WTC11 (cell line): Measurements from ENCODE around the gene RAB15. TPM values are rescaled to one million over a fixed set of nuclear protein-coding genes. Genes with fewer than 3 reads are reported as not detected.

Source experiments
- ATAC-seq: fragments of 200-7000 bp; cut with Tn5 transposase; 2 replicates; pipeline ENCODE4 v1.10.0; 2021; ENCODE audit warnings: mild to moderate bottlenecking, moderate library complexity
- CTCF ChIA-PET: fragments of 300-600 bp; sonication (Branson Sonifier 250); formaldehyde crosslinking; loops from one replicate; lab custom pipeline; 2021; ENCODE audit warnings: antibody characterized with exemption; lab: Charles Lee
- POLR2A ChIA-PET: fragments of 350-600 bp; sonication (Branson Sonifier 250); formaldehyde crosslinking; loops from one replicate; lab custom pipeline; 2021; ENCODE audit warnings: antibody characterized with exemption; lab: Charles Lee
- DNase-seq: peaks from one replicate; pipeline ENCODE4 v3.0.0; 2021; ENCODE audit warnings: low spot score
- H3K27ac Mint-ChIP-seq: 2 replicates; pipeline ENCODE4 v1.8.0; 2021; ENCODE audit warnings: mixed read lengths
- H3K27me3 Mint-ChIP-seq: 2 replicates; pipeline ENCODE4 v1.8.0; 2021; ENCODE audit warnings: low read depth, mild to moderate bottlenecking, moderate library complexity, mixed read lengths
- H3K36me3 Mint-ChIP-seq: 2 replicates; pipeline ENCODE4 v1.8.0; 2021; ENCODE audit warnings: mixed read lengths
- H3K4me1 Mint-ChIP-seq: 2 replicates; pipeline ENCODE4 v1.8.0; 2022; ENCODE audit warnings: mixed read lengths
- H3K4me3 Mint-ChIP-seq: 2 replicates; pipeline ENCODE4 v1.8.0; 2021; ENCODE audit warnings: mild to moderate bottlenecking, moderate library complexity, mixed read lengths
- H3K9me3 Mint-ChIP-seq: 2 replicates; pipeline ENCODE4 v1.8.0; 2021; ENCODE audit warnings: mixed read lengths
- ATF2 ChIP-seq: sonication (generic); formaldehyde crosslinking; IDR thresholded peaks from 2 replicates; pipeline ENCODE4 v1.8.1; 2022; ENCODE audit warnings: low read depth, missing genetic modification reagents, borderline replicate concordance
- CBFB ChIP-seq: sonication (generic); formaldehyde crosslinking; IDR thresholded peaks from 2 replicates; pipeline ENCODE4 v1.8.1; 2022; ENCODE audit warnings: mild to moderate bottlenecking, low read depth, missing genetic modification reagents
- CREM ChIP-seq: sonication (generic); formaldehyde crosslinking; IDR thresholded peaks from 2 replicates; pipeline ENCODE4 v1.8.1; 2022; ENCODE audit warnings: mild to moderate bottlenecking, missing genetic modification reagents, moderate library complexity
- ERG ChIP-seq: fragments of 250-450 bp; sonication (Bioruptor Pico); IDR thresholded peaks from 2 replicates; pipeline ENCODE4 v1.8.0; 2021; ENCODE audit warnings: mild to moderate bottlenecking
- FOXJ3 ChIP-seq: sonication (generic); formaldehyde crosslinking; IDR thresholded peaks from 2 replicates; pipeline ENCODE4 v1.9.0; 2021; ENCODE audit warnings: missing genetic modification reagents, mild to moderate bottlenecking, borderline replicate concordance
- FOXP4 ChIP-seq: sonication (generic); formaldehyde crosslinking; IDR thresholded peaks from 2 replicates; pipeline ENCODE4 v1.8.0; 2022; ENCODE audit warnings: mild to moderate bottlenecking, missing genetic modification reagents
- GABPB1 ChIP-seq: sonication (generic); formaldehyde crosslinking; IDR thresholded peaks from 2 replicates; pipeline ENCODE4 v1.8.1; 2023; ENCODE audit warnings: mild to moderate bottlenecking, missing genetic modification reagents
- IRF1 ChIP-seq: sonication (generic); formaldehyde crosslinking; IDR thresholded peaks from 2 replicates; pipeline ENCODE4 v1.8.0; 2023; ENCODE audit warnings: missing genetic modification reagents
- MAX ChIP-seq: sonication (generic); formaldehyde crosslinking; IDR thresholded peaks from 2 replicates; pipeline ENCODE4 v1.8.0; 2022; ENCODE audit warnings: mild to moderate bottlenecking, missing genetic modification reagents
- MLX ChIP-seq: sonication (generic); formaldehyde crosslinking; IDR thresholded peaks from 2 replicates; pipeline ENCODE4 v1.8.1; 2023; ENCODE audit warnings: mild to moderate bottlenecking, missing genetic modification reagents, moderate library complexity
- MXD4 ChIP-seq: fragments of 250-450 bp; sonication (Bioruptor Pico); IDR thresholded peaks from 2 replicates; pipeline ENCODE4 v1.8.0; 2021; ENCODE audit warnings: mild to moderate bottlenecking, moderate library complexity, borderline replicate concordance
- NR1H2 ChIP-seq: sonication (generic); formaldehyde crosslinking; IDR thresholded peaks from 2 replicates; pipeline ENCODE4 v1.9.0; 2021; ENCODE audit warnings: mild to moderate bottlenecking, moderate library complexity, missing genetic modification reagents
- PREB ChIP-seq: sonication (generic); formaldehyde crosslinking; IDR thresholded peaks from 2 replicates; pipeline ENCODE4 v1.8.1; 2022; ENCODE audit warnings: mild to moderate bottlenecking, missing genetic modification reagents, moderate library complexity, borderline replicate concordance
- PRRX2 ChIP-seq: fragments of 250-450 bp; sonication (Bioruptor Pico); IDR thresholded peaks from 2 replicates; pipeline ENCODE4 v1.8.0; 2021; ENCODE audit warnings: mild to moderate bottlenecking
- SOX15 ChIP-seq: fragments of 250-450 bp; sonication (Bioruptor Pico); IDR thresholded peaks from 2 replicates; pipeline ENCODE4 v1.9.0; 2021; ENCODE audit warnings: mild to moderate bottlenecking
- TCF7 ChIP-seq: sonication (generic); formaldehyde crosslinking; IDR thresholded peaks from 2 replicates; pipeline ENCODE4 v1.8.0; 2022; ENCODE audit warnings: mild to moderate bottlenecking, low read depth, missing genetic modification reagents, moderate library complexity
- TEAD1 ChIP-seq: sonication (generic); formaldehyde crosslinking; IDR thresholded peaks from 2 replicates; pipeline ENCODE4 v1.8.0; 2022; ENCODE audit warnings: mild to moderate bottlenecking, missing genetic modification reagents
- ZBTB43 ChIP-seq: sonication (generic); formaldehyde crosslinking; IDR thresholded peaks from 2 replicates; pipeline ENCODE4 v1.8.1; 2023; ENCODE audit warnings: mild to moderate bottlenecking, missing genetic modification reagents
- ZNF121 ChIP-seq: sonication (generic); formaldehyde crosslinking; IDR thresholded peaks from 2 replicates; pipeline ENCODE4 v1.8.0; 2023; ENCODE audit warnings: missing genetic modification reagents
- ZNF232 ChIP-seq: sonication (generic); formaldehyde crosslinking; IDR thresholded peaks from 2 replicates; pipeline ENCODE4 v1.8.0; 2022; ENCODE audit warnings: mild to moderate bottlenecking, missing genetic modification reagents
- ZNF263 ChIP-seq: sonication (generic); formaldehyde crosslinking; IDR thresholded peaks from 2 replicates; pipeline ENCODE4 v1.8.1; 2022; ENCODE audit warnings: low read depth, mild to moderate bottlenecking, moderate library complexity, missing genetic modification reagents
- ZNF423 ChIP-seq: fragments of 250-450 bp; sonication (Bioruptor Pico); IDR thresholded peaks from 2 replicates; pipeline ENCODE4 v2.1.2; 2022; ENCODE audit warnings: mild to moderate bottlenecking, moderate library complexity
- ZNF512 ChIP-seq: sonication (generic); formaldehyde crosslinking; IDR thresholded peaks from 2 replicates; pipeline ENCODE4 v1.8.1; 2022; ENCODE audit warnings: missing genetic modification reagents, borderline replicate concordance
- ZSCAN18 ChIP-seq: fragments of 250-450 bp; sonication (Bioruptor Pico); IDR thresholded peaks from 2 replicates; pipeline ENCODE4 v2.1.2; 2022; ENCODE audit warnings: mild to moderate bottlenecking, moderate library complexity
- total RNA-seq: library from RNA; stranded (reverse); gene quantifications from 3 replicates; pipeline ENCODE4 v1.2.3, GENCODE V29; 2021

RAB15 gene
- total RNA-seq, 1 experiment from 2014 or later = 49.1 TPM

GRCh38 chr14:64914237-64915028 lies 57.7 kb downstream of the RAB15 start, which contains the start of gene CHURC1:
Gene CHURC1 (plus strand): TSS chr14:64914455. CDS start chr14:64914496, 41 bp downstream.
- peak within 1 kb of the TSS; percentile 89 for H3K4me3 Mint-ChIP-seq
- H3K4me1 Mint-ChIP-seq = peaks cover 14% of the 10 kb centered on the region
- DNase-seq = peak; percentile 97
- H3K36me3 Mint-ChIP-seq = 0 out of 2 replicates have a peak, but pooled peaks cover 6% of the 10 kb centered on the region
- POLR2A ChIA-PET = interaction anchor here (0.9 kb wide), 1 partner anchor 50 kb away, joined by 3 read pairs; no protein-coding TSS in a partner anchor
- H3K27ac Mint-ChIP-seq = peak within 1 kb of the TSS; percentile 94
- no peaks in the 10 kb centered on the region for H3K27me3 Mint-ChIP-seq
- ATAC-seq = peak; percentile 99
- CTCF ChIA-PET = interaction anchor here (0.6 to 2.5 kb wide), 6 partner anchors 39 to 105 kb away, joined by 3 to 6 read pairs (median 4); partner anchors contain the start of gene FNTB
- no peaks in the 10 kb centered on the region for H3K9me3 Mint-ChIP-seq
- peak; percentile 45; the same call in 1 of the 2 replicates for TF ChIP-seq IRF1
- no peak for TF ChIP-seq FOXJ3 (CRISPR knock-in tag)
- TF ChIP-seq TEAD1 (CRISPR knock-in tag) = 0 out of 2 replicates have a peak, but pooled peaks have one; percentile 25
- TF ChIP-seq ZNF121 (CRISPR knock-in tag) = no peak
- TF ChIP-seq ZNF232 (CRISPR knock-in tag) = peak; percentile 51; the same call in 1 of the 2 replicates
- TF ChIP-seq ZSCAN18 (CRISPR knock-in tag) = no peak
- TF ChIP-seq TCF7 (CRISPR knock-in tag) = no peak
- TF ChIP-seq FOXP4 (CRISPR knock-in tag) = 0 out of 2 replicates have a peak, but pooled peaks have one; percentile 43
- no peak for TF ChIP-seq PRRX2 (CRISPR knock-in tag)
- peak; percentile 70 for TF ChIP-seq MAX
- no peak for TF ChIP-seq ATF2 (CRISPR knock-in tag)
- TF ChIP-seq ZNF512 (CRISPR knock-in tag) = no peak
- TF ChIP-seq ZBTB43 (CRISPR knock-in tag) = no peak
- TF ChIP-seq NR1H2 (CRISPR knock-in tag) = no peak
- TF ChIP-seq MXD4 (CRISPR knock-in tag) = no peak
- TF ChIP-seq GABPB1 (CRISPR knock-in tag) = peak; percentile 60
- no peak for TF ChIP-seq ZNF263 (CRISPR knock-in tag)
- no peak for TF ChIP-seq ERG
- no peak for TF ChIP-seq MLX (CRISPR knock-in tag)
- TF ChIP-seq SOX15 (CRISPR knock-in tag) = no peak
- no peak for TF ChIP-seq CBFB (CRISPR knock-in tag)
- TF ChIP-seq ZNF423 = no peak
- 0 out of 2 replicates have a peak, but pooled peaks have one; percentile 41 for TF ChIP-seq CREM (CRISPR knock-in tag)
- TF ChIP-seq PREB = no peak
